GM23338 (cell line): ENCODE results near the gene TSEN2. TPM values are rescaled to one million over a fixed set of nuclear protein-coding genes. Genes with fewer than 3 reads are reported as not detected.

Source experiments
- ATAC-seq: fragments of 200-7000 bp; cut with Tn5 transposase; 3 replicates; pipeline ENCODE4 v1.9.1; 2020
- DNase-seq: peaks from one replicate; pipeline ENCODE4 v3.0.0-alpha.2; 2015; ENCODE audit warnings: low spot score
- H2AFZ ChIP-seq: fragments of 200-600 bp; sonication (generic); 2 replicates; pipeline ENCODE4 v1.8.0; 2016; ENCODE audit warnings: antibody characterized with exemption, mild to moderate bottlenecking, moderate library complexity
- H3F3A ChIP-seq: fragments of 200-600 bp; sonication (generic); replicated peaks from 2 replicates; pipeline ENCODE4 v1.8.0; 2017; ENCODE audit warnings: antibody characterized with exemption, mixed run types, low read depth
- H3K27ac ChIP-seq: fragments of 200-600 bp; sonication (generic); 2 replicates; pipeline ENCODE4 v1.6.1; 2016; ENCODE audit warnings: low read depth
- H3K27me3 ChIP-seq: fragments of 200-600 bp; sonication (generic); 2 replicates; pipeline ENCODE4 v1.8.0; 2016; ENCODE audit warnings: mild to moderate bottlenecking, mixed run types, moderate library complexity; ENCODE audit not compliant: insufficient read depth
- H3K36me3 ChIP-seq: fragments of 200-600 bp; sonication (generic); 2 replicates; pipeline ENCODE4 v1.8.0; 2016; ENCODE audit warnings: mild to moderate bottlenecking; ENCODE audit not compliant: insufficient read depth
- H3K4me1 ChIP-seq: fragments of 200-600 bp; sonication (generic); 2 replicates; pipeline ENCODE4 v1.8.0; 2016; ENCODE audit warnings: mild to moderate bottlenecking, moderate library complexity; ENCODE audit not compliant: insufficient read depth
- H3K4me2 ChIP-seq: fragments of 200-600 bp; sonication (generic); 2 replicates; pipeline ENCODE4 v1.7.1; 2017; ENCODE audit warnings: mixed run types
- H3K4me3 ChIP-seq: fragments of 200-600 bp; sonication (generic); 2 replicates; pipeline ENCODE4 v1.6.1; 2016; ENCODE audit warnings: mixed run types
- H3K79me2 ChIP-seq: fragments of 200-600 bp; sonication (generic); replicated peaks from 2 replicates; pipeline ENCODE4 v1.8.0; 2017; ENCODE audit warnings: mild to moderate bottlenecking; ENCODE audit not compliant: insufficient read depth
- H3K9me2 ChIP-seq: fragments of 200-600 bp; sonication (generic); 2 replicates; pipeline ENCODE4 v1.8.0; 2017; ENCODE audit not compliant: insufficient read depth
- H4K20me1 ChIP-seq: fragments of 200-600 bp; sonication (generic); replicated peaks from 2 replicates; pipeline ENCODE4 v1.8.0; 2017; ENCODE audit warnings: mild to moderate bottlenecking; ENCODE audit not compliant: insufficient read depth
- H3K27ac Mint-ChIP-seq: 2 replicates; pipeline ENCODE4 v1.8.0; 2020; ENCODE audit warnings: inconsistent platforms, mild to moderate bottlenecking, moderate library complexity, mixed read lengths
- H3K27me3 Mint-ChIP-seq: 3 replicates; pipeline ENCODE4 v1.8.0; 2022; ENCODE audit warnings: low read depth, mild to moderate bottlenecking, moderate library complexity, mixed read lengths, inconsistent platforms; ENCODE audit not compliant: insufficient read depth, poor library complexity
- H3K36me3 Mint-ChIP-seq: 3 replicates; pipeline ENCODE4 v1.8.0; 2021; ENCODE audit warnings: low read depth, mild to moderate bottlenecking, inconsistent platforms, moderate library complexity, mixed read lengths
- H3K4me1 Mint-ChIP-seq: 3 replicates; pipeline ENCODE4 v1.8.0; 2020; ENCODE audit warnings: mild to moderate bottlenecking, inconsistent platforms, mixed read lengths
- H3K4me3 Mint-ChIP-seq: 3 replicates; pipeline ENCODE4 v1.8.0; 2021; ENCODE audit warnings: moderate library complexity, mild to moderate bottlenecking, inconsistent platforms, mixed read lengths
- H3K9me3 Mint-ChIP-seq: 3 replicates; pipeline ENCODE4 v1.8.0; 2020; ENCODE audit warnings: moderate library complexity, mild to moderate bottlenecking, inconsistent platforms, mixed read lengths
- CREB1 ChIP-seq: fragments of 250-450 bp; sonication (Bioruptor Pico); IDR thresholded peaks from 2 replicates; pipeline ENCODE4 v1.5.0; 2020; ENCODE audit warnings: low read depth, mild to moderate bottlenecking, moderate library complexity
- EZH2 ChIP-seq: fragments of 200-600 bp; sonication (generic); IDR thresholded peaks from one replicate; pipeline ENCODE4 v1.8.0; 2017; ENCODE audit warnings: antibody characterized with exemption, mild to moderate bottlenecking, low read depth; ENCODE audit not compliant: unreplicated experiment
- EZH2phosphoT487 ChIP-seq: fragments of 200-600 bp; sonication (generic); IDR thresholded peaks from one replicate; pipeline ENCODE4 v1.8.1; 2018; ENCODE audit warnings: antibody characterized with exemption; ENCODE audit not compliant: unreplicated experiment
- JUNB ChIP-seq: IDR thresholded peaks from one replicate; pipeline ENCODE4 v1.6.1; 2016; ENCODE audit warnings: antibody characterized with exemption; ENCODE audit not compliant: unreplicated experiment
- NANOG ChIP-seq: IDR thresholded peaks from 2 replicates; pipeline ENCODE4 v1.6.1; 2016; ENCODE audit warnings: antibody characterized with exemption, borderline replicate concordance
- POLR2AphosphoS5 ChIP-seq: IDR thresholded peaks from 2 replicates; pipeline ENCODE4 v1.6.1; 2016; ENCODE audit warnings: antibody characterized with exemption, low read depth
- REST ChIP-seq: IDR thresholded peaks from one replicate; pipeline ENCODE4 v1.6.1; 2018; ENCODE audit warnings: antibody characterized with exemption; ENCODE audit not compliant: unreplicated experiment
- ZNF114 ChIP-seq: fragments of 250-450 bp; sonication (Bioruptor Pico); IDR thresholded peaks from 2 replicates; pipeline ENCODE4 v1.5.0; 2020; ENCODE audit warnings: mild to moderate bottlenecking, moderate library complexity
- ZNF331 ChIP-seq: fragments of 250-450 bp; sonication (Bioruptor Pico); IDR thresholded peaks from 2 replicates; pipeline ENCODE4 v1.5.0; 2020; ENCODE audit warnings: low read depth, mild to moderate bottlenecking, moderate library complexity
- ZNF462 ChIP-seq: fragments of 250-450 bp; sonication (Bioruptor Pico); IDR thresholded peaks from 2 replicates; pipeline ENCODE4 v1.5.0; 2020; ENCODE audit warnings: mild to moderate bottlenecking, moderate library complexity
- polyA plus RNA-seq: library from polyadenylated mRNA; unstranded; fragments of >200 nt; fragmentation: Nextera tagmentation; extraction: Ambion mirVana; gene quantifications from 2 replicates; pipeline ENCODE4 v1.2.1, GENCODE V29; 2016
- total RNA-seq: library from RNA; depleted of rRNA; stranded (reverse); fragments of >200 nt; shearing (Covaris generic); gene quantifications from 2 replicates; pipeline ENCODE4 v1.2.3, GENCODE V29; 2014

Gene TSEN2
- total and polyA plus RNA-seq, 2 experiments from 2014 or later: 27.7 to 30.0 TPM

- no peak overlapping the region for H3K4me2 ChIP-seq
- H4K20me1 ChIP-seq: no peaks in the 10 kb centered on the region
- no peak overlapping the region for H3K4me3 ChIP-seq
- no peaks in the 10 kb centered on the region for H3K9me3 Mint-ChIP-seq
- no peaks in the 10 kb centered on the region for H3K4me1 Mint-ChIP-seq
- DNase-seq: no peak
- no peak for TF ChIP-seq JUNB
- TF ChIP-seq EZH2phosphoT487: no peak
- TF ChIP-seq ZNF114: no peak
- no peak for TF ChIP-seq ZNF331 (CRISPR knock-in tag)
- no peak for TF ChIP-seq POLR2AphosphoS5
- TF ChIP-seq CREB1: no peak
- no peak for TF ChIP-seq REST
- TF ChIP-seq EZH2: no peak
- no peak for TF ChIP-seq NANOG
- no peaks in the 10 kb centered on the region for H3K4me1 ChIP-seq
- H2AFZ ChIP-seq: no peak overlapping the region
- no peaks in the 10 kb centered on the region for H3K36me3 Mint-ChIP-seq
- no peak overlapping the region for H3K27ac Mint-ChIP-seq
- H3F3A ChIP-seq: no peaks in the 10 kb centered on the region
- peaks cover 3% of the 10 kb centered on the region for H3K27me3 Mint-ChIP-seq
- ATAC-seq: no peak
- H3K27ac ChIP-seq: no peak overlapping the region
- 0 out of 2 replicates have a peak, but pooled peaks cover 4% of the 10 kb centered on the region for H3K9me2 ChIP-seq
- no peaks in the 10 kb centered on the region for H3K36me3 ChIP-seq
- no peak overlapping the region for H3K4me3 Mint-ChIP-seq
- H3K79me2 ChIP-seq: no peaks in the 10 kb centered on the region
- H3K27me3 ChIP-seq: no peaks in the 10 kb centered on the region
Observed at GRCh38 chr3:12451481-12451880, 32.8 kb upstream of the TSEN2 start.

- no peaks in the 10 kb centered on the region for H3K9me3 Mint-ChIP-seq
- H3K4me3 ChIP-seq: no peak overlapping the region
- H3K4me1 ChIP-seq: no peaks in the 10 kb centered on the region
- H3K79me2 ChIP-seq: no peaks in the 10 kb centered on the region
- no peak for ATAC-seq
- H3K4me3 Mint-ChIP-seq: no peak overlapping the region
- H3K36me3 ChIP-seq: no peaks in the 10 kb centered on the region
- H3K27ac ChIP-seq: no peak overlapping the region
- no peaks in the 10 kb centered on the region for H4K20me1 ChIP-seq
- no peak for DNase-seq
- no peaks in the 10 kb centered on the region for H3K4me1 Mint-ChIP-seq
- H3K4me2 ChIP-seq: no peak overlapping the region
- no peaks in the 10 kb centered on the region for H3K36me3 Mint-ChIP-seq
- no peak overlapping the region for H2AFZ ChIP-seq
- 0 out of 2 replicates have a peak, but pooled peaks cover 4% of the 10 kb centered on the region for H3K9me2 ChIP-seq
- H3K27me3 ChIP-seq: no peaks in the 10 kb centered on the region
- no peak for TF ChIP-seq ZNF462
- TF ChIP-seq POLR2AphosphoS5: no peak
- H3F3A ChIP-seq: no peaks in the 10 kb centered on the region
- peaks cover 3% of the 10 kb centered on the region for H3K27me3 Mint-ChIP-seq
- no peak overlapping the region for H3K27ac Mint-ChIP-seq
Observed at GRCh38 chr3:12451960-12452359, 32.3 kb upstream of the TSEN2 start.
